EH (cell line): ENCODE measurements around the gene FNDC3A.
A peak's percentile ranks its signal among the peaks of the same experiment; 100 is the strongest.

Experiments
- DNase-seq: peaks from one replicate; pipeline ENCODE4 v3.0.0-alpha.2; 2015; ENCODE audit warnings: low read depth

FNDC3A gene

DNA sequence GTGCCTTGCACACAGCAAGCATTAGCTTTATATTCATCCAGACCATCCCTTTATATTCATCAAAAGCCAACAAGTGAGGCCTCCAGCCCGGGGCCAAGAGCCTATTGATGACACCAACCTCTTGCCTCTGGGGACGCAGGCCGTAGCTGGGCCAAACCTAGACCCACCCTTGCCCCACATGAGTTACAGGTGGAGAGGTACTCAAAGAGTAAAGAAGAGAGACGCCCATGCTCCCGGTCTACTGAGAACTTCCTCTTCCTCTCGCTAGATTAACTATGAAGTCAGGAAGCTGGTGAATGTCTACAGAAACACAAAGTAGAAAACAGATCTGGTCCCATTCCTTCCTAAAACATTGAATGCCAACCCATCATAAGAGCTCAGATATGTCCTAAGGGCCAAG is 240.6 kb downstream of the FNDC3A start:
- DNase-seq: no peak

DNA sequence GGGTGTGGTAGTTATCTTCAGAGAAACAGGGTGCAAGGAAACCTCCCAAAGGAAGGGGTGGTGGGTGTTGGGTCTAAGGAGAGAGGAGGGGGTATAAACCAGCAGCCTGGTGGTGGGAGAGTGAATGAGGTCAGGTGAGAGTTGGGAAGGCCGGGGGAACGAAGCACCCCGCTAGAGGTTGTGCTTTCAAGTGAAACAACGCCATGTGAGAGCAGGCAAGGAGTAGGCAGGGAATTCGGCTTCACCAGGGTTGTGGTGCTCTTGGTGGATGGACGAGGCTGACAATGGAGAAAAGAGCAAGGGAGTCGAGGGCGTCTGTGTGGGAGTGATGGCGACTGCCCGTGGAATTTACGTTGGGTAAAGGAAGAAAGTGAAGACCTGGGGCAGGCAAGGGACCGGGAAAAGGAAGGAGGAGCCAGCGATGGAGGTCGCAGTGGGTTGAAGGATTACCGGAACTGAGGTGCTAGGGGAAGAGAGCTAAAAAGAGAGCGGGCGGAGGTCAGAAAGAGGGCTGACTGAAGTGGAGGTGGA is 242.3 kb downstream of the FNDC3A start:
- no peak for DNase-seq

DNA sequence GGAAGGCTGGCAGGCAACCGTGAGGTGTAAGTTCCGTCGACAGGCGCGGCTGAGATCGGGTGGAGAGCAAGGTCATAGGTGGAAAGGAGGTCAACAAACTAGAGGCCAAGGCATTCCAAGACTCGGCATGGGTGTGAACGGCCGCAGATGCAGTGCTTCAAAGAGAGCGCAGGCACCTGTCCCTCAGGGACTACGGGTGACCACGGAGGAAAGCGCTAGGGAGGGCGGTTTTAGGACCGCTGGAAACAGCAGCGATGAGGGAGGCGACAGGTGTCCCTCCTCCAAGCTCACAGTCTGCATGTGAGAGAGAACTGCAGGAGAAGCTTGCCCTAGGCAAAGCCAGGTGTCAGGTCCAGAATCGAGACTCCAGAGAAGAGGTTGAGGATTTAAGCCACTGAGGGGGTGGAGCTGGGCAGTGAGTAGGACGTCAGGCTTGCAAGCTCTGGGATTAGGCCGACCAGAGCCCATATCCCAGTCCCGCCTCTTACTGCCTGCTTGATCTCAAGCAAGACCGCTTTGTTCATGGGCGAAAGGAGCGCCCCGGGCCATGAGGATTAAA is 242.9 kb downstream of the FNDC3A start:
- DNase-seq: peak; percentile 6

DNA sequence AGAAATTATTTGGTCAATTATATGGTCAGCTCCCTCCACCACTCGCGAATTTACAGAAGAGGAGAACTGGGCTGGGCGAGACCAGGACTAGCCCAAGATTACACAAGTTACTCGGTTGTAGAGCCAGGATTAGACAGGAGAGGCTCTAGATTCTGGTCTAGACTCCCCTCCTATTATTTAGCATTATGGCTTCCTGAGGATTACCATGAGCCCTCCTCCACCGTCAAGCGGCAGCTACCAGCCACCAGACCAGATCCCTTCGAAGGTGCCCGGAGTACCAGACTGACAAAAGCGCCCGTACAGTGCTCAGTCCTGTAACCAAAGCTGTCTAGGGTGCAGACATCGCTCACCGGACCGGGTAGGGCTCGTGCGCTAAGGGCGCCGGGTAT is 243.9 kb downstream of the FNDC3A start:
- DNase-seq: no peak

DNA sequence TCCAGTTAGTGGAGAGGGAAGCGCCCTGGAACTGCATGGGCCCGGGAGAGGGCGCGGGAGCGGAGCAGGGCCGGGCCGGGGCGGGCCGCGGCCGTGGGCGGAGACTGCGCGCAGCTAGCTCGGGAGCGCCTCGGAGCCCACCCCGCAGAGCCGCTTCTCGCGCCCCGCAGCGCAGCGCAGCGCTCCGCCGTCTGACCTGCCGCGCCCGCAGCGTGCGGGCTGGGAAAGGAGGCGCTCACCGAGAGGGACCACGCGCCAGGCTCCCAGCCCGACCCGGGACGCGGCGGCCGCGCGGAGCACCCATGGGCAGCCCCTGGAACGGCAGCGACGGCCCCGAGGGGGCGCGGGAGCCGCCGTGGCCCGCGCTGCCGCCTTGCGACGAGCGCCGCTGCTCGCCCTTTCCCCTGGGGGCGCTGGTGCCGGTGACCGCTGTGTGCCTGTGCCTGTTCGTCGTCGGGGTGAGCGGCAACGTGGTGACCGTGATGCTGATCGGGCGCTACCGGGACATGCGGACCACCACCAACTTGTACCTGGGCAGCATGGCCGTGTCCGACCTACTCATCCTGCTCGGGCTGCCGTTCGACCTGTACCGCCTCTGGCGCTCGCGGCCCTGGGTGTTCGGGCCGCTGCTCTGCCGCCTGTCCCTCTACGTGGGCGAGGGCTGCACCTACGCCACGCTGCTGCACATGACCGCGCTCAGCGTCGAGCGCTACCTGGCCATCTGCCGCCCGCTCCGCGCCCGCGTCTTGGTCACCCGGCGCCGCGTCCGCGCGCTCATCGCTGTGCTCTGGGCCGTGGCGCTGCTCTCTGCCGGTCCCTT is 244.5 kb downstream of the FNDC3A start, which contains the start of gene MLNR:
Gene MLNR (plus strand): TSS at position 303 of the 820 bp plus-strand sequence. CDS start 0 bp downstream, at position 303.
- DNase-seq: peak; percentile 17

DNA sequence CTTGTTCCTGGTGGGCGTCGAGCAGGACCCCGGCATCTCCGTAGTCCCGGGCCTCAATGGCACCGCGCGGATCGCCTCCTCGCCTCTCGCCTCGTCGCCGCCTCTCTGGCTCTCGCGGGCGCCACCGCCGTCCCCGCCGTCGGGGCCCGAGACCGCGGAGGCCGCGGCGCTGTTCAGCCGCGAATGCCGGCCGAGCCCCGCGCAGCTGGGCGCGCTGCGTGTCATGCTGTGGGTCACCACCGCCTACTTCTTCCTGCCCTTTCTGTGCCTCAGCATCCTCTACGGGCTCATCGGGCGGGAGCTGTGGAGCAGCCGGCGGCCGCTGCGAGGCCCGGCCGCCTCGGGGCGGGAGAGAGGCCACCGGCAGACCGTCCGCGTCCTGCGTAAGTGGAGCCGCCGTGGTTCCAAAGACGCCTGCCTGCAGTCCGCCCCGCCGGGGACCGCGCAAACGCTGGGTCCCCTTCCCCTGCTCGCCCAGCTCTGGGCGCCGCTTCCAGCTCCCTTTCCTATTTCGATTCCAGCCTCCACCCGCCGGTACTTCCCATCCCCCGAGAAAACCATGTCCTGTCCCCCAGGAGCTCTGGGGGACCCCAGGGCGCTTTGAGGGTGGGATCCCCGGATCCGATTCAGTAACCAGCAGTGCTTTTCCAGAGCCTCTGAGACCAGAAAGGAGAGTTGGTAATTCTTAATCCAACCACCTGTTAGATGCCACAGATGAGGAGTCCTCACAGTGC is 245.3 kb downstream of the FNDC3A start:
- peak; percentile 23 for DNase-seq

DNA sequence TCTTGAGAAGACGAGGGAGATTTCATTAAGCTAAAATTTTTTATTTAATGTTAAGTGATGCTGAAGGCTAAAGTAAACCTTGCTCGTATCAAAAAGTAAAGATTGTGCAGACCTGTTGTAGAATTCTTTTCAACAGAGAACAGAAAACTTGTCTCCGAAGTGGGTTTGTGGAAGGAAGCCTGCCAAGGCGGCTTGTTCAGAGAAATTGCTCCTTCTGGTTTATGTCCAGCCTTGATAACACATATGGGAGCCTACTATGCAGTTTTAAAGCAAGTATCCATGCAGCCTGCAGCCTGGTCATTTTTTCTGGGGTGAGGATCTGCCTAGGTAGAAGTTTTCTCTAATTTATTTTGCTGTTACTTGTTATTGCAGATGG is 245.9 kb downstream of the FNDC3A start:
- DNase-seq: no peak

DNA sequence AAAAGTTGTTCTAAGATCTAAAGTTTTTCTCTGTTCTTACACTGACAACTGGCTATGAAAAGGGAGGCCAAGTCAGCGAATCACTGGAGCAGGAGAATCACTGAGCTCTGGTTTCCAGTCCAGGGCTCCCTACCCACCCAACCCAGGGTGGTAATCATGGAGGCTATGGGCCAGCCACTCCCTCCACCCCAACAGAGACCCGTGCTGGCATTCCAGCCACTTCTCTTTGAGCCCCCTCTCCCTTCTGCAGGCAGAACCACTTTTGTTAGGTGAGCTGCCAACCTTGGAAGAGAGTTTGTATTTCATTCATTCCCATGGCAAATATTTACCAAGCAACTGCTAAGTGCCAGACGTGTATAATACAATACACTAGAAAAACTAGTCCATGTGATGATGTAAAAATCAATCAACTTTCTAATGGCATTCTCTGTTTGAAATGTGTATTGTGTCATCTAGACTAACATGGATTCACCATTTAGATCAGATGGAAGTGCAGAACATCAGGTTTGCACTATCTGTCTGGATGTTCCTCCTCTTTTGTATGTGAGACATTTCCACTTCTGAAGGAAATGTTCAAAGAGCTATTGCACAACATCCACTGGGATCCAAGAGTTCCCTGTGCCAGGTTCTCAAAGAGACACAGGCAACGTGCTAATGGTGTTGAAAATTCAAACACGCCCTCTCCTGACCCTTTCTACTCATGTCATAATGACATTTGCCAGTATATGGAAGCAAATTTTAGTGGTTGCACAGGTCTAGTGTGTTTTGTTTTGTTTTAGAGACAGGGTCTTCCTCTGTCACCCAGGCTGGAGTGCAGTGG is 249.7 kb downstream of the FNDC3A start:
- DNase-seq: no peak

DNA sequence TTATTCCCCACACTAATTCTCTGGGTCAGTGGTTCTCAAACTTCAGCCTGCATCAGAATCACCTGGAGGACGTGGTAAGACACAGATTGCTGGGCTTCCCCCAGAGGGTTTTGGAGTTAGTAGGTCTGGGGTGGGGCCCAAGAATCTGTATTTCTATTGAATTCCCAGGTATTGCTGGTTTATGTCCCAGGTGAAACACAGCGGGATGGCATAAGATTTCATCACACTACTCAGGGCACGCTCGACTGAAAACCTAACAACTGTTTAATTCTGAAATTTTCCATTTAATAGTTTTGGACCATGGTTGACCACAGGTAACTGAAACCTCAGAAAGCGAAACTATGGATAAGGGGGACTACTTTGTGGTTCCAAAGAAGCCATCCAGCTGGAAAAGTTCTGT is 250.9 kb downstream of the FNDC3A start:
- no peak for DNase-seq

DNA sequence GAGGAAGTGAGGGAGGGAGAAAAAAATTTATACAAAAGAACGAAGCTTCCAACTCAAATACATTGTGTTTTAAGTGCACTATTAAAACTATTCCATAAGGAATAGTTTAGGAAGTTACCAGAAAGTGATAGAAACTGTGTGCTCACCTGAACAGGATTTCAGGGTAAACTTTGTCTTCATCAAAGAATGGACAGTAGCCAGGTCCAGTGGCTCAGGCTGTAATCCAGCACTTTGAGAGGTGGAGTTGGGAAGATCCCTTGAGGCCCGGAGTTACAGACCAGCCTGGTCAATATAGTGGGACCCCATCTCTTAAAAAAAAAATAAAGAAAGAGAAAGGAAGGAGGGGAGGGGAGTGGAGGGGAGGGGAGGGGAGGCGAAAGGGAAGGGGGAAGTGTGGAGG is 259.0 kb downstream of the FNDC3A start:
- no peak for DNase-seq

DNA sequence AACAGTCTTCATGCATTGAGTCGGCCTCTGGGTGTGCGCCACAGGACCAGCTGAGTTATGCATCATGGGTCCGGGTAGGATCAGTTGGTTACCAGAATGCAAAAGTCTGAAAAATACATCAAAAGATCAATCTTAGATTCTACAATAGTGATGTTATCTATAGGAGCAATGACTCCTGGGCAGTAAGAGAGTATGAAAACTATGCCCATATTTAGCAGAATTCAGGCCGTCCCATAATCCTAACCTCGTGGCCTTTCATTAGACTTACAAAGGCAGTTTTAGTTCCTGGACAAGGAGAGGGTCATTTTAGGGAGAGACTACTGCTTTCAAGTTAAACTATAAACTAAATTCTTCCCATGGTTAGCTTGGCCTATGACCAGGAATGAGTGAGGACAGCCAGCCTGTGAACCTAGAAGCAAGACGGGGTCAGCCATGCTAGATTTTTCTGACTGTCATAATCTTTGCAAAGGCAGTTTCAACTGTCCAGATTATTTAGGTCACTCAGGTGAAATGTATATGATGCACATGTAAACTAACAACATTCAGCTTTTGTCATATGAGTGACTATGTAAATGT is 260.2 kb downstream of the FNDC3A start:
- DNase-seq: no peak

DNA sequence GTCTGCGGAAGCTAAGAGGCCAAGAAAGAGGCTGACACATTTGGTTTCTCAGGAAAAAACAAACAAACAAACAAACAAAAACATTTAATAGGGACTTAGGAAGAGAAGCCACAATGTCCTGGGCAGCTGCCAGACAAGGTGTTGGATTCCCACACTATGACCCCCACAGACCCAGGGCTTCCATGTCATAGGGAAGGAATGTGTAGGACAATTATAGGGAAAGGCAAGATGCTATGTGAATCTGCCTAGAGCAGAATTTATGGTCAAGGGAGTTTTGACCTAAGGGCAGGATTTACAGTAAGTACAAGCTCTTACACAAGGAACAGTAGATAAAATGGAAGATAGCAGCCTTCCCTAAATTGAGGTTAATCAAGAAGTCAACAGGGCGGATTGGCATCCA is 262.9 kb downstream of the FNDC3A start:
- peak; percentile 64 for DNase-seq

DNA sequence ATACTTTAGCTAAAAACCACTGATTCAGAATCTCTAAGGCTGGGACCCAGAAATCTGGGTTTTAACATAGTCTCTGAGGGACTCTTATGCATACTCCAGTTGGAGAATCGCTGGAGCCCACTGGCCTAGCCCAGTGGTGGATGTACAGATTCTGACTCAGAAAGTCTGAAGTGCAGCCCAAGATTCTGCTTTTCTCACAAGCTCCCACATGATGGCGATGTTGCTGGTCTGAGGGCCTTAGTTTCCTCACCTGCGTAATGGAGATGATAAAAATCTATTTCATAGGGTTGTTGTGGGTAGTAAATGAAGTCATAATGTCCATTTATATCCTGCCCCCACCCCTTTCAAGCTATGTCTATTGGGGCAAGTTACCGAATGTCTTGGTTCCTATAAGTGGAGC is 264.3 kb downstream of the FNDC3A start:
- peak; percentile 38 for DNase-seq

DNA sequence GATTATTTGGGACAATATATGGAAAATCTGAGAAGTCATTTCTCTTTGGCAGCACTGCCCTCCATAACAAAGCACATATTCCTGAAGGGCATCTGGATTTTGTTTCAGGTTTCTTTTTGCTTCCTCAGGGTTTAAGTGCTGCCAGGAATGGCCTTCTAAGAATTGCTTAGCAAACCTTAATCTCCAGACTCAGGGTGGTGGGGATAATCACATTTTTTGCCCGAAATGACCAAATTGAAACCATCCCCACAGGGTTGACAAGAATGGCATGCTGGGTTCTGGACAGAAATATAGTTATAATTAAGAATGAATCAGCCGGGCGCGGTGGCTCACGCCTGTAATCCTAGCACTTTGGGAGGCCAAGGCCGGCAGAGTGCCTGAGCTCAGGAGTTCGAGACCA is 265.6 kb downstream of the FNDC3A start:
- no peak for DNase-seq

DNA sequence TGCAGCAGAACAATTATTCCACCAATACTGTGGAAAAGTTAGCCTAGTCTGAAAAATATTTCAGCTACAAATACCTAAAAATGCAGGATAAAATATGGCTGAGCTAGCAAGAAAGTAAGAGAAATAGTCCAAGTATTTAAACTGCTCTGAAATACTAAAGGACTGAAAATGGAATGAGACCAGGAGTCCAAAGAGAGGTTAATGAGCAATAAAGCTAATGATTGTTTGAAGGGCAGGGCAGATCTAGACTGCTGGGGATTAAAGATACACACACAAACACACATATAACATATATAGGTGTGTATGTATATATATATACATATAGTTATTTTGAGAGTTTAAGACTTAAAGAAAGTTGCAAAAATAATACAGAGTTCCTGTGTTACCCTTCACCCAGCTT is 269.4 kb downstream of the FNDC3A start:
- DNase-seq: no peak

DNA sequence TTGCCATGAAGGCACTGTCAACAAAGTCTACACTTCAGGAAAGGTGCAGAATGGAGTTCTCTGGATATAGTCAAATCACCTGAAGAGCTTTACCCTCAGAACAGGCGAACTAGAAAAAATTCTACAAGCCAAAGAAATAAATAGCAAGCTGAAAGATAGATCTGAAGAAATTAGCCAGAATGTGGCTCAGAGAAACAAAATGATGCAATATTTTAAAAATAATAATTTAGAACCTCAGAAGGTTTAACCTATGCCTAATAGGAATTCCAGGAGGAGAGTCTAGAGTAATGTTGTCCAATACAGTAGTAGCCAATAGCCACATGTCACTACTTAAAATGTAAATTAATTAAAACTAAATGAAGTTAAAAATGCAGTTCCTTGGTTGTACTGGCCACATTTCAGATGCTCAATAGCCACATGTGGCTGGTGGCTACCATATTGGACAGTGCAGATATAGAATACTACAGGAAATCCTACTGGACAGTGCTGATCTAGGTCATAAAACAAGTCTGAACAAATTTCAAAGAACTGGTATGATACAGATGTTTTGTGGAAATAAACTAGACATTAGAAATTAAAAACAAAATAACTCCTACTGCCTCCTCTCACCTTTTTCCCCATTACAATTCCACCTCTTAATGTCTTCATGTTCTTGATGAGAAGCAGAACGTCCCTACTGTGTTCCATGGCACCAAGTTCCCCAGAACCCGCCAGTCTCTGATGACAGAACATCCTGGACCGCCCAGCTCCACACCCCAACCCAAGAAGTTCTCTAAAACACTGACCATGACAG is 271.3 kb downstream of the FNDC3A start:
- DNase-seq: no peak

DNA sequence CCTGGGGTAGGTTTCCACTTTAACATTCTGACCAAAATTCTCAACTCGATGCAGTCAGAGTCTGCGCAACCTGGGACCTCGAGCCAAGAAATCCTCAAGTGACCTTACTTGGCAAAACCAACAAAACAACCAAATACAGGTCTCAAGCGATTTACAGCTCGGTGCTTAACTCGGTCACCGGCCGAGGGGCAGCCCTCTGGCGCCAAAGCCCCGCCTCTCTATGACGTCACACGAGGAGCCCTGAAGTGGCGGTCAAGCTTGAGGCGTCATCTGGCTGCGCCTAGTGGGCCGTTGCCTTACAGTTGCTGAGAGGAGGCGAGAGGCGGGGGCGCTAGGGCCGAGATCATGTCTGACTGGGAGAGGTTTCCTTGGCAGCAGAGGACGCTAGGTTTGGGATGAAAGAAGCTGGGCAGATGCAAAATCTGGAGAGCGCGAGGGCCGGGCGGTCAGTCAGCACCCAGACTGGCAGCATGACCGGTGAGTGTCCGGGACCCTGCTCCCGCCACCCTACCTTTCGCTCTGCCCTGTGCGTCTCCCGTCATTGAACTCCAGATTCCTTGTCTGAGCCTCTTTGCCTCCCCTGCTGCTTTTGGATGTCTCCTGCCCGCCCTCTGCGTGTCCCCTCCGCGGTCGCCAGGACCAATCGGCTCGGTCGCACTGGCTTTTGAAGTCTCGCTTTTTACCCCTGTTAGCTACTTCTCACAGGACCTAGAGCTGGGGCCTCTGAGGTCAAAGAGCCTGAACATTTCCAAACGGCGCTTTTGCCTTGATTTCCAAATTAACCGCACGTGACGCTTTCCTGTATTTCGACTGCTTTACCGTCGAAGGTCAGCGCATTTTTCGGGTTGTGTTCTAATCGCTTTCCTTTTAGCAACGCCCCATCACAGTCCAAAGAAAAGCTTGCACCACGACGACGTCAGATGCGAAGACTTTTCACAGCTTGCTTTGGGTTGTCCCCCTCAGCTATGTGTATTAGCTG is 272.2 kb downstream of the FNDC3A start, which contains the start of gene CDADC1:
Gene CDADC1 (plus strand): TSS at position 283 of the 979 bp plus-strand sequence. CDS start 113 bp downstream, at position 396.
- DNase-seq: peak; percentile 95

DNA sequence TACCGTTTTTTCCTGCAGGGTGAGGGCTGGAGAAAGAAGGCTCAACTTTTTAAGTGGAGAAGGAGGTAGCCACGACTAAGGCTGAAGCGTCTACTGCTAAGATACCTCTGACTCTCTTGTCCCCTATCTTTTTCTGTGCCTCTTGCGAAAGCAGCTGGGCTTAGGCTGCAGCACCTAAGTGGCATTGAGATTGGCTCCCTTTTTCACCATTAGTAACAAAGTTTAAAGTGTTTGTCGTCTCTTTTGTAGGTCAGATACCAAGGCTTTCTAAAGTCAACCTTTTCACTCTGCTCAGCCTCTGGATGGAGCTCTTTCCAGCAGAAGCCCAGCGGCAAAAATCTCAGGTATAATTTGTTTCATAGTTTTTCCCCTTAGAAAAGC is 272.9 kb downstream of the FNDC3A start:
- DNase-seq: no peak

DNA sequence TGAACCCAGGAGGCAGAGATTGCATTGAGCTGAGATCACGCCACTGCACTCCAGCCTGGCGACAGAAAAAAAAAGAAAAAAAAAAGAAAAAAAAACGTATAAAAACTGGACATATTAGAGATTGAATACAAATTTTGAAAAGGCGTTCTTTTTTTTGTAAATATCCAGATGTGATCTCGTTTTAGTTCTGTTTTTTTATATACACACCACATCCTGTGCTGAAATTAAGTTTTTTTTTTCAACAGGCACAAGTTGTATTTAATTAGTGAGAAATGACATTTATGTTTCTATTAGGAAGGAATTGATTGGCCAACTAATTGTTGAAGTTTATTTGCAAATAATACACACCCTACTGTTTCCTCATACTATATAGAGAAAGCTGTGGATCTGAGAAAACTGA is 275.6 kb downstream of the FNDC3A start:
- DNase-seq: no peak
